NAMALWA (cell line): ENCODE results near the gene TSPAN6.

ENCODE experiments used
- DNase-seq: peaks from one replicate; pipeline ENCODE4 v3.0.0-alpha.2; 2015; ENCODE audit warnings: low spot score

Gene TSPAN6

GRCh38 chrX:100647739-100648138 is 11.1 kb upstream of the TSPAN6 start:
- no peak for DNase-seq

- DNase-seq, result no peak
Measured at GRCh38 chrX:100647095-100647494, 10.5 kb upstream of the TSPAN6 start.

DNA sequence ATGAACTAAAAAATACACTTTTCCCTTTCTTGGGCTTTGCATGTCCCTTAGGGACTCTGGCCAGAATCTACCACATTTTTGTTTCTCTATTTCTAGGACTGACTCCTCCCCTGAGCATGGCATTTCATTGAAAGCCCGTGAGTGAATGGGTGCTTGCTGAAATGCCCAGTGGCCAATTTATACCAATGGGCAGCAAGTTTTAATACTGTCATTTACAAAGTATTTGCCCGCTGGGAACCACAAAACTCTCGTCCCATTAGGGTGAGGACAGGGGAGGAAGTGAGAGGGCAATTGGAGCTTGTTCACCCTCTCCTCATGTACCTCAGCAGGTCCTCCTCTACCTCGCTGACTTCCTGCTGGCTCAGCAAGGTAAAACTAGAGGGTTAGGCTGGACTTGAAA is 8.5 kb upstream of the TSPAN6 start:
- no peak for DNase-seq

GRCh38 chrX:100643956-100644860 is 7.6 kb upstream of the TSPAN6 start, which contains the start of gene SRPX2:
TSS of gene SRPX2 (plus strand) at chrX:100644199. CDS start at chrX:100646323, 2,124 bp downstream.
- no peak for DNase-seq

DNA sequence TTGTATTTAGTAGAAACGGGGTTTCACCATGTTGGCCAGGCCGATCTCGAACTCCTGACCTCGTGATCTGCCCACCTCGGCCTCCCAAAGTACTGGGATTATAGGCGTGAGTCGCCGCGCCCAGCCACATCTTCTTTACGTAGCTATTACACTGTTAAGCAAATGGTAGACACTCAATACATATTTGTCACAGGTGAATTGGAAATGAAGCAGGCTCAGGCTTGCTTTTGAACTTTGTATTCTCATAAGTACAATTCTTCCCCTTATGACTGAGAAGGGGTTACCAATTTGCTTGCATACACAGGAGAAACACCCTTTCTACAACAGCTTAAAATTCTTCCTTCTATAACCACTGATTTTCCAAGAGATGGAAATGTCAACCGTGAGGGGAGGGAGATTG is 6.6 kb upstream of the TSPAN6 start:
- DNase-seq, result no peak

DNA sequence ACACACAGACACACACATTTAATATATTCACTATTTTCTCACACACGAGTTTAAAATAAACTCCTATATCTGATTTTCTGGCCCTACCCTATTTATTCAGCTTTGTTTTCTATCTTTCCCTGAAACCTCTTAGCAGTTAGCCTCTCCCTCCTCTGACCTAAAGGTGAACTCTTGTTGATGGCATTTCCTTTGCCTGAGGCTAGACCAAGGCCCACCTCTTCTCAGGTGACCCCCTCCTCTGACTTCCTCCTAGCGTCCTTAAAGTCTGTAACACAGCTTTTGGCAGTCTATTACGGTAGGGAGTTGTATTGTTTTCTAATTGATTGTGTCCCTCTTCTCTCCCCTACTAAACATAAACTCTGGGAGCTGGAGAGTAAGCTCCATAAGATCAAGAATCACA is 5.7 kb upstream of the TSPAN6 start:
- DNase-seq, result no peak

- DNase-seq, result no peak
Measured at GRCh38 chrX:100635989-100636320, 651 bp downstream of the TSPAN6 start.

GRCh38 chrX:100635040-100635439 is 1.6 kb downstream of the TSPAN6 start:
- DNase-seq, result no peak

DNA sequence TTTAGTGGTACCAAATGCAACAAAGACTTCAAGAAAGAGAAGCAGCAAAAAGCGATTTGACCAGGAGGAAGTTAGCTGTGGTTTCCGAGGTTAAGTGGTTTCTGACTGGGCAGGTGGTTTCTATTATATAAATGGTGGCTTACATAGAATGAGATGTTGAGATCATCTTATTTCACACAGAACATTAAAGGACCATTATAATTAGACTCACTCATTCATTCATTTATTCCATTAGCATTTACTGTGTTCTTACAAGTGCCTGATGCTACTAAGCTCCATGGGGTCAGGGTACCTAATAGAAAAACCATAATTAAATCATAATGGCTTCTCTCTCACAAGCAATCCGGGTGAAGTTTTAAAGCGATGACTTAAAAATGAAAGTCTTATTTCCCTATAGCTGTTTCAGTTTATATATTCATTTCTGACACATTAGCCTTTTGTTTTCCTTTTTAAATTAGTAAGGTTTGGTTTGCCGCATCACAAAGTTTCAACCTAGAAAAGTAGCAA is 10.6 kb downstream of the TSPAN6 start:
- DNase-seq, result peak; percentile 9

DNA sequence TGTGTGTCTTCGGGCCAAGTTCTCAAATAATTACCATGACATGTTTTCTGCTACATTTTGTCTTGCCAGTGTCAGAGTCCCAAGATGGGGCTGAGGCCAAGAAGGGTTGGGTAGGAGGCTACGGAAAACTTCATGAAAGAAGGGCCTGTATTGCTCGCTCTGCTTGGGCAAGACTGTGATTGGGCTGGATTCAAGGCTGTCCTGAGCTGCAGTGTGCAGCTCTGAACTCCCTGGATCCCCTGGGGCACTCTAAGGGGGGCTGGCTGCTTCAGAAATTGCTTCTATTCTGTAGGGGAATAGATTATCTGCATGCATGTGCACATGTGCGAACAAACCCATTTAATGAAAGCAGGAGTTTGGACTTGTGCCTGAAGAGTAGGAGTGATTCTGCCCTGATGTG is 13.6 kb downstream of the TSPAN6 start:
- DNase-seq, result no peak

- peak; percentile 24 for DNase-seq
Measured at GRCh38 chrX:100615005-100615404, 21.6 kb downstream of the TSPAN6 start.

DNA sequence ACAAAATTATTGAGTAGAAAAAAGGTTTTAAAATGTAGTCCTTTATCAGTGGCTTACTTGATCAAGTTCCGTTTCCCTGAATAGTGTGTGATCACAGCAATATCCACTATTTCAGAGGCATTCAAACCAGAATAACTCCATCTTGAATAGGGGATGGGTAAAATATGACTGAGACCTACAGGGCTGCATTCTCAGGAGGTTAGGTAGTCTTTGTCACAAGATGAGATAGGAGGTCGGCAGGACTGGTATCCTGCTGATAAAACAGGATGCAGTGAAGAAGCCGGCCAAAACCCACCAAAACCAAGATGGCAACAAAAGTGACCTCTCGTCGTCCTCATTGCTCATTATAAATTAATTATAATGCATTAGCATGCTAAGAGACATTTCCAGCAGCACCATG is 24.7 kb downstream of the TSPAN6 start:
- DNase-seq, result no peak

- DNase-seq, result no peak
Measured at GRCh38 chrX:100609591-100609990, 27.0 kb downstream of the TSPAN6 start.

DNA sequence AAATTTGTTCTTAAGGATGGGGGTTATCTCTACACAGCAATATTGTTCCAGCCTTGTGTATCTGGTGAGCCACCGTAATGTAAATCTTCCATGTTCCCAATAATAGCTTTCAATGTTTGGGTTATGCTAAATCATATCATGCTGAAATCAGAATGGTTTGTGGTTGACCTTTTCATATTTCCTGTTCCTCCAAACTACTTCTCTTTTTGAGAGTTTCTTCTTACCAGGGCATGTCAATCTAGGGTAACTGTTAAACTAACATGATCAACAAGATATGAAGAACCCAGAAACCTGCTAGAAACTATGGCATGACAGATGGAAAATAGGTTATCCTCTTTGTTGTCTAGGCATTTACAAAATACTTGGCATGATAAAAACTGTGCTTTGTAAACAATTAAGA is 29.9 kb downstream of the TSPAN6 start:
- no peak for DNase-seq

- no peak for DNase-seq
Measured at GRCh38 chrX:100600758-100601157, 35.8 kb downstream of the TSPAN6 start.

- no peak for DNase-seq
Measured at GRCh38 chrX:100600340-100600739, 36.3 kb downstream of the TSPAN6 start.

DNA sequence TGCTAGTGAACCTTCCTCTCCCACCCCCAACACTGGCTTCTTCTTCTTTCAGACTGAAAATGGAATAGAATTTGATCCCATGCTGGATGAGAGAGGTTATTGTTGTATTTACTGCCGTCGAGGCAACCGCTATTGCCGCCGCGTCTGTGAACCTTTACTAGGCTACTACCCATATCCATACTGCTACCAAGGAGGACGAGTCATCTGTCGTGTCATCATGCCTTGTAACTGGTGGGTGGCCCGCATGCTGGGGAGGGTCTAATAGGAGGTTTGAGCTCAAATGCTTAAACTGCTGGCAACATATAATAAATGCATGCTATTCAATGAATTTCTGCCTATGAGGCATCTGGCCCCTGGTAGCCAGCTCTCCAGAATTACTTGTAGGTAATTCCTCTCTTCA is 37.1 kb downstream of the TSPAN6 start:
- no peak for DNase-seq

GRCh38 chrX:100596601-100597000 is 40.0 kb downstream of the TSPAN6 start:
- no peak for DNase-seq

GRCh38 chrX:100593581-100593980 is 43.0 kb downstream of the TSPAN6 start:
- no peak for DNase-seq

DNA sequence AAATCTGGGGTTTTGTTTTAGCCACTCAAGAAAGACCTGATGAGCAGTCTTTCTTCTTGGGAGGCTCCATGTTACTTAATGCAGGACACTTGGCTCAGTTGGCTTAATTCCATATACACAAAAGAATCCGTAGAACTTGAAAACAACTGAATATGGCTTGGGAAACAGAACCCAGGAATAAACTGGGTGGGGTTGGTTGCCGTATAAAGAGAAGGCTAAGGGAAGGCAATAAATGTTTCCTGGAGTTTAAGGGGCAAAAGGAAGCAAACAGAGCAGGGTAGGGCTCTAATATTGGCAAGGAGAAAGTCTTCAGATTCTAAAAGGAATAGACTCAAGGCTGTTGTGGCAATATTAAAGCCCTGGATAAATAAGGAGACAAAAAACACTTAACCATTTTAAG is 43.5 kb downstream of the TSPAN6 start:
- no peak for DNase-seq

DNA sequence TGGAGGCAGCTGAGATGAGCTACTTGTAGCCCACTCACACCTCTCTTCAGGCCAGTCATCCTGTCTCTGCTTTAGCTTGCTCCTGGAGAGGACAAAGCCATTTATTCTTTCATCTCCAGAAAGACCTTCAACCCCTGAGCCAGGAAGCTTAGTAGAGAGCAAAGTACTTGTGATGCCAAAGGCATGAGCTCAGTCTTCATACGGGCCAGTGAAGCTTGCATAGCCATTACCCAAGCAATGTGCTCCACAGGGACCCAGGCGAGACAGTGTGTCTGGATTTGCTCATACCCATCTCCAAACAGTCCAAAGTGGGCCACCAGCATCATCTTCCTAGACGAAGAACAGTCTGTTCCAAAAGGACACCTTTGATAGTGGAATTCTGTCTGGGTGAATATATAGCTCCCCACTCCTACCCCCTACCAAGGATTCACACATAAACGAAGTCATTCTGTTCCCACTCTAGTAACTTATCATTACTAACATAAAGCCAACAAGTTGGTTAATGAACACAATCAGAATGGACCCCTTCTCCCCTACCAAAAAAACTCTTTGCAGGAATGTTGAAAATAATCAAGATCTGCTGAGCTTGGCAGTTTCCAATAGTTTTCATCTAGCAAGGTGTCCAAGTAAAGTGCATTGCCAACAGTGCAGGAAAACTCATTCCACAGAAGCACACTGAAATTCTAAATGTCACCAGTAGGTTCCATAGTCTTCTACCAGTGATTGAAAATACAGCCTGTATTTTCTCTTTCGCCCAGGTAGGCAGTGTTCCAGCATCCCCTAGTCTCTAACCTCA is 45.2 kb downstream of the TSPAN6 start:
- DNase-seq, result no peak

DNA sequence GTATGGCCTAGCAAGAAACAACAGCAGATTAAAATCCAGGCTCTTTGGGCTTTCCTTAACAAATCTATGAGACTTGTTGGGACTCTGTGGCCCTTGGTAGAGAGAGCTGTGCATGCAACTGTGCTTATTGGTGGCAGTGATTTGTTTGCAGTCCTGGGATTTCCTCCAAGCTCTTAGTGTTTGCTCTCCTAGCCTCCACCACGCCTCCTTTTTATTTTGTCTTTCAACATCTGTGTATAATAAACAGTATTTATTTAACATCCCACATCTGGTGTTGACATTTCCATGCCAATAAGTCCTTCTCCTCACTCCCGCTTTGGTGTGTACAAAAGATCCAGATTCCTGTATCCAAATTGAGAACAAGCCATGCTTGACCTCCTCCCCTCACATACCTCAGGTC is 48.7 kb downstream of the TSPAN6 start:
- DNase-seq, result no peak

DNA sequence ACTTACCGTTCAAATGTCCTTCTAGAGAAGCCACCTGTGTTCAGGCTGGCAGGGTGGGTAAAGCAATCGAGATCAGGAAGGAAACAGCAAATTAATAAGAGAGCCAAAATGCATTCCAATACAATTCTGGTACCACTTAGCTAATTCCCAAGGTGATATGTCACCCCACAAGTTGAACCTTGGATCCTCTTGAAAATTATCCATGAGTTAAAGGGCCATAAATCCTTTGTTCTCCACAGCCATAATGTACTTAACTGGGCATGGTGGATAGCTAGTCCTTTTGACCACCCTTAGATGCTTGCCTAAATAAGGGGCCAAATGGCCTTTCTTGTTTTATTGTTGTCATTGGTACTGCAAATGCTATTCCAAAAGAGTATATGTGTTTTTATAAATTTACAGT is 49.9 kb downstream of the TSPAN6 start:
- no peak for DNase-seq
